Epidermal melanocyte (primary cell): ENCODE results near the gene C1orf21.

ENCODE experiments used
- DNase-seq: peaks from one replicate; pipeline ENCODE4 v3.0.0; 2011; ENCODE audit warnings: low spot score; ENCODE audit not compliant: insufficient read length

Gene C1orf21

GRCh38 chr1:184387069-184387475 is 243 bp downstream of the C1orf21 start:
- no peak for DNase-seq

GRCh38 chr1:184387476-184388318 is 868 bp downstream of the C1orf21 start:
- no peak for DNase-seq

- no peak for DNase-seq
Observed at GRCh38 chr1:184388319-184388889, 1.6 kb downstream of the C1orf21 start.

- DNase-seq, result no peak
Observed at GRCh38 chr1:184388971-184389370, 2.1 kb downstream of the C1orf21 start.

GRCh38 chr1:184389446-184389845 is 2.6 kb downstream of the C1orf21 start:
- DNase-seq, result no peak

GRCh38 chr1:184390889-184391288 is 4.1 kb downstream of the C1orf21 start:
- no peak for DNase-seq

GRCh38 chr1:184392067-184392466 is 5.2 kb downstream of the C1orf21 start:
- no peak for DNase-seq

- DNase-seq, result no peak
Observed at GRCh38 chr1:184392779-184393522, 6.1 kb downstream of the C1orf21 start.

- DNase-seq, result no peak
Observed at GRCh38 chr1:184393962-184394361, 7.1 kb downstream of the C1orf21 start.

- no peak for DNase-seq
Observed at GRCh38 chr1:184395370-184395769, 8.5 kb downstream of the C1orf21 start.

GRCh38 chr1:184395937-184396480 is 9.2 kb downstream of the C1orf21 start:
- no peak for DNase-seq

- no peak for DNase-seq
Observed at GRCh38 chr1:184399192-184399847, 12.5 kb downstream of the C1orf21 start.

GRCh38 chr1:184403961-184404726 is 17.3 kb downstream of the C1orf21 start:
- DNase-seq, result no peak

- DNase-seq, result no peak
Observed at GRCh38 chr1:184404727-184405027, 17.8 kb downstream of the C1orf21 start.

GRCh38 chr1:184405094-184405800 is 18.4 kb downstream of the C1orf21 start:
- no peak for DNase-seq

GRCh38 chr1:184405801-184406142 is 18.9 kb downstream of the C1orf21 start:
- DNase-seq, result no peak

GRCh38 chr1:184406479-184406878 is 19.6 kb downstream of the C1orf21 start:
- no peak for DNase-seq

GRCh38 chr1:184407816-184408510 is 21.1 kb downstream of the C1orf21 start:
- no peak for DNase-seq

GRCh38 chr1:184408580-184408979 is 21.8 kb downstream of the C1orf21 start:
- no peak for DNase-seq

- no peak for DNase-seq
Observed at GRCh38 chr1:184409011-184409410, 22.2 kb downstream of the C1orf21 start.
